CD4-positive, alpha-beta T cell (primary cell): Measurements from ENCODE around the gene CDH16. TPM values are rescaled to one million over a fixed set of nuclear protein-coding genes. Genes with fewer than 3 reads are reported as not detected.

ENCODE experiments used
- ATAC-seq: fragments of 200-7000 bp; cut with Tn5 transposase; one replicate; pipeline ENCODE4 v1.10.0; 2022; ENCODE audit warnings: mild to moderate bottlenecking; ENCODE audit not compliant: poor library complexity
- CTCF ChIA-PET: fragments of 350-600 bp; sonication (Branson Sonifier 250); formaldehyde crosslinking; loops from one replicate; lab custom pipeline; 2021; ENCODE audit warnings: antibody characterized with exemption, inconsistent platforms; lab: Charles Lee
- POLR2A ChIA-PET: fragments of 350-600 bp; sonication (Branson Sonifier 250); formaldehyde crosslinking; loops from one replicate; lab custom pipeline; 2021; ENCODE audit warnings: antibody characterized with exemption, inconsistent platforms; lab: Charles Lee
- DNase-seq, 14 experiments: peaks; one replicate each; pipeline ENCODE4 v3.0.0-alpha.2; 2013 to 2020; ENCODE audit warnings: mixed read lengths in 2 of 14
- H3K27ac ChIP-seq, 2 donors: one replicate each; pipeline versions ENCODE4 v1.5.1 to v1.7.0; 2013; ENCODE audit warnings: low read length in 2 of 2, low read depth in 1 of 2, mild to moderate bottlenecking in 1 of 2
- H3K27me3 ChIP-seq, 2 experiments: 1 replicate in 1 of 2; 2 replicates in 1 of 2; pipeline versions ENCODE4 v1.6.1 to v1.7.0; 2013; ENCODE audit warnings: low read length in 2 of 2, control low read depth in 1 of 2, mild to moderate bottlenecking in 1 of 2, moderate library complexity in 1 of 2; ENCODE audit not compliant: insufficient read depth in 2 of 2, control insufficient read depth in 1 of 2
- H3K36me3 ChIP-seq: one replicate; pipeline ENCODE4 v1.6.1; 2013; ENCODE audit warnings: low read length, control low read depth; ENCODE audit not compliant: insufficient read depth
- H3K4me1 ChIP-seq: one replicate; pipeline ENCODE4 v1.6.1; 2013; ENCODE audit warnings: low read length, control low read depth; ENCODE audit not compliant: insufficient read depth
- H3K4me3 ChIP-seq: one replicate; pipeline ENCODE4 v1.5.1; 2013; ENCODE audit warnings: mild to moderate bottlenecking, low read length, moderate library complexity
- H3K9me3 ChIP-seq, 2 experiments: 1 replicate in 1 of 2; 2 replicates in 1 of 2; pipeline versions ENCODE4 v1.6.1 to v1.7.0; 2013; ENCODE audit warnings: low read length in 2 of 2, mild to moderate bottlenecking in 2 of 2, control low read depth in 1 of 2, moderate library complexity in 1 of 2; ENCODE audit not compliant: control insufficient read depth in 1 of 2, insufficient read depth in 1 of 2
- H3K27ac Mint-ChIP-seq: one replicate; pipeline ENCODE4 v1.8.0; 2020; ENCODE audit warnings: mixed read lengths
- H3K27me3 Mint-ChIP-seq: one replicate; pipeline ENCODE4 v1.8.0; 2021; ENCODE audit warnings: mixed read lengths
- H3K36me3 Mint-ChIP-seq: one replicate; pipeline ENCODE4 v1.8.0; 2021; ENCODE audit warnings: low read depth, mixed read lengths
- H3K4me1 Mint-ChIP-seq: one replicate; pipeline ENCODE4 v1.8.0; 2021; ENCODE audit warnings: low read depth, mixed read lengths
- H3K4me3 Mint-ChIP-seq: one replicate; pipeline ENCODE4 v1.8.0; 2020; ENCODE audit warnings: mild to moderate bottlenecking, mixed read lengths
- H3K9me3 Mint-ChIP-seq: one replicate; pipeline ENCODE4 v1.8.0; 2020; ENCODE audit warnings: mixed read lengths
- CTCF ChIP-seq: fragments of 200-600 bp; IDR thresholded peaks from one replicate; pipeline ENCODE4 v1.8.0; 2022; ENCODE audit warnings: antibody characterized with exemption, mild to moderate bottlenecking
- intact Hi-C, 2 experiments: fragments of 100-400 bp; cut with DNase I in 1 of 2; cut with micrococcal nuclease in 1 of 2; formaldehyde crosslinking; loops; one replicate each; pipeline versions ENCODE4 v1.15.1 to v1.9.0; 2023 to 2025; cut with DNase I, micrococcal nuclease
- total RNA-seq, 174 experiments: library from RNA in 2 of 174; stranded (reverse) in 2 of 174; gene quantifications; one replicate each; pipeline ENCODE4 v1.2.3 and lab custom pipeline; 2021 to 2026

CDH16 gene
- total RNA-seq, 2 experiments from 2014 or later = not detected

- no peaks in the 10 kb centered on the region for H3K9me3 Mint-ChIP-seq
- no peaks in the 10 kb centered on the region for H3K9me3 ChIP-seq
- intact Hi-C loops = no loop called here
- TF ChIP-seq CTCF = no peak
- ChIA-PET POLR2A (no interaction called here), CTCF (no interaction called here)
- peaks cover 77% of the 10 kb centered on the region for H3K36me3 Mint-ChIP-seq
- no peak overlapping the region for H3K27ac Mint-ChIP-seq
- DNase-seq = no peak
- H3K4me1 ChIP-seq = peaks cover 25% of the 10 kb centered on the region
- ATAC-seq = no peak
- H3K36me3 ChIP-seq = peaks cover 60% of the 10 kb centered on the region
- H3K27me3 Mint-ChIP-seq = no peaks in the 10 kb centered on the region
- H3K4me3 ChIP-seq = no peak overlapping the region
- peaks cover 25% of the 10 kb centered on the region for H3K4me1 Mint-ChIP-seq
- H3K27ac ChIP-seq = no peak overlapping the region
- no peak overlapping the region for H3K4me3 Mint-ChIP-seq
- H3K27me3 ChIP-seq = no peaks in the 10 kb centered on the region
Measured at GRCh38 chr16:66940236-66940635, 21.6 kb upstream of the CDH16 start.

DNA sequence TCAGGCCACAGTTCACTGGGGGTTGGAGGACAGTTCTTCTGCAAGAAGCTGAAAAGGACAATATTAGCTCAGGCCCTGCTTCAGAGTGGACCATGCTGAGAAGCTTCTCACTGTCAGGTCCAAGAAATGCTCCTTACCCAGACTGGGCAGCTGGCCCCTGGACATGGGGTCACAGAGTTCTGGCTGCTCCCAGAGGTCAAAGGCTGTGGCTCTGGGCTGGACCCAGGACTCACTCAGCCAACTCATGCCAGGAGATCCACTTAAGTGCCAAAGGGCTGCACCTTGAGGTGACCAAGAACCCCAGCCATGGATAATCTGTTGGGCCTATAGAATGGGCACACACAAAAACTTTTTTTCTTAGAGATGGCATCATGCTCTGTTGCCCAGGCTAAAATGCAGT, 20.7 kb upstream of the CDH16 start:
- Histone ChIP-seq H3K4me3 (no peak overlapping the region), H3K9me3 (no peaks in the 10 kb centered on the region), H3K4me1 (peaks cover 28% of the 10 kb centered on the region), H3K36me3 (peaks cover 60% of the 10 kb centered on the region), H3K27me3 (no peaks in the 10 kb centered on the region), H3K27ac (no peak overlapping the region)
- no peak for ATAC-seq
- H3K9me3 Mint-ChIP-seq = no peaks in the 10 kb centered on the region
- H3K27ac Mint-ChIP-seq = no peak overlapping the region
- H3K27me3 Mint-ChIP-seq = no peaks in the 10 kb centered on the region
- ChIA-PET CTCF (no interaction called here), POLR2A (no interaction called here)
- H3K4me3 Mint-ChIP-seq = no peak overlapping the region
- peaks cover 34% of the 10 kb centered on the region for H3K4me1 Mint-ChIP-seq
- peaks cover 81% of the 10 kb centered on the region for H3K36me3 Mint-ChIP-seq
- intact Hi-C loops = no loop called here
- no peak for DNase-seq
- TF ChIP-seq CTCF = no peak

DNA sequence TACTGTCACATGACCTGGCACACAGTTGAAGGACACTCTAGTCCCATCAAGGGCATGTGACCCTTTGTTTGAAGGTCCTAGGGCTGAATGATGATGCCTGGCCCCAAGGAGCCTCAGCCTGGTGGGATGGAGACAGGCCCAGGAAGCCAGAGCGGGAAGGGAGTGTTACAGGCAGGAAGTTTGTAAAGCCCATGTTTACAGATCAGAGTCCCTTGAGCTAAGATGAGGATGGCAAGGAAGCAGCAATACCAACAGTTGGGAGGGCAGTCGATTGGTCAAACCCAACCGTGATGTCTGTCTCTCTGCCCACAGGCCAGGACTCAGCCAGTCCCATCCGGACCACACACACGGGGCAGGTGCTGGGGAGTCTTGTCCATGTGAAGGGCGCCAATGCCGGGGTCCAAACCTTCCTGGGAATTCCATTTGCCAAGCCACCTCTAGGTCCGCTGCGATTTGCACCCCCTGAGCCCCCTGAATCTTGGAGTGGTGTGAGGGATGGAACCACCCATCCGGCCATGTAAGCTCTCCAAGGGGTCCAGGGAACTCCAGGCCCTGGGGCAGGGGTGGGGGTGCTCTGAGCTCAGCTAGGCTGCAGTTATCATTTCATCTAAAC, 19.1 kb upstream of the CDH16 start:
- Mint-ChIP-seq H3K27me3 (no peaks in the 10 kb centered on the region), H3K4me3 (peak overlapping the region; percentile 98), H3K4me1 (peaks cover 49% of the 10 kb centered on the region), H3K27ac (peak overlapping the region; percentile 97), H3K9me3 (no peaks in the 10 kb centered on the region), H3K36me3 (peaks cover 83% of the 10 kb centered on the region)
- Histone ChIP-seq H3K36me3 (peaks cover 50% of the 10 kb centered on the region), H3K27ac (no peak overlapping the region), H3K27me3 (no peaks in the 10 kb centered on the region), H3K4me3 (no peak overlapping the region), H3K4me1 (peaks cover 38% of the 10 kb centered on the region), H3K9me3 (no peaks in the 10 kb centered on the region)
- POLR2A ChIA-PET = no interaction called here
- DNase-seq (no peak), ATAC-seq (no peak)
- no peak for TF ChIP-seq CTCF
- CTCF ChIA-PET = interaction anchor here (1.0 kb wide), 1 partner anchor 10 kb away, joined by 3 read pairs; no protein-coding TSS in a partner anchor
- intact Hi-C loops = no loop called here
